ENCODE data around the gene GDF9. TPM values are rescaled to one million over a fixed set of nuclear protein-coding genes. Genes with fewer than 3 reads are reported as not detected.

GDF9 gene
- 1 to 10 TPM in 2 of 6 donors, under 1 TPM in 2, not detected in 2; 0.23 to 1.1 (median 0.66) TPM for total RNA-seq

GRCh38 chr5:132866342-132867045, at the start of gene GDF9, which contains the start of gene UQCRQ:
Gene GDF9 (minus strand): TSS chr5:132866469. CDS start chr5:132864533, 1,936 bp downstream.
Gene UQCRQ (plus strand): TSS chr5:132866642. CDS start chr5:132866882, 240 bp downstream.
- no peaks in the 10 kb centered on the region for H3K9me3 ChIP-seq
- peak; percentile 99 for ATAC-seq (ENCODE audit: low FRiP score in 2 of 2)
- peaks cover 6 to 37% (median 17%) of the 10 kb centered on the region in 4 donors for H3K36me3 ChIP-seq
- H3K27ac ChIP-seq = peak within 1 kb of the TSS; percentile 88 to 94 (median 93)
- no peaks in the 10 kb centered on the region for H3K27me3 ChIP-seq
- WGBS, 2 donors = 0 to 1% methylated on average over 34 to 39 of the region's 55 CpGs
- peak; percentile 95 to 98 for DNase-seq
- TF ChIP-seq POLR2AphosphoS5 (IDR thresholded peaks at IDR 0.05) (peak; percentile 94 to 98), CTCF (IDR thresholded peaks at IDR 0.05) (peak in 5 of 6 experiments; percentile 13 to 48 (median 26)), EP300 (IDR thresholded peaks at IDR 0.05) (peak in 1 of 4 donors; percentile 83), POLR2A (IDR thresholded peaks at IDR 0.05) (peak; percentile 72 to 94 (median 85))
- H3K4me1 ChIP-seq = peaks cover 8 to 16% (median 14%) of the 10 kb centered on the region in 4 donors
- H3K4me3 ChIP-seq = peak within 1 kb of the TSS; percentile 65 to 85 (median 72)

GRCh38 chr5:132915681-132916080, 49.4 kb upstream of the GDF9 start:
- 72 to 86% methylated on average over 5 of the region's 5 CpGs for WGBS, 2 donors
- Histone ChIP-seq H3K4me3 (no peak overlapping the region), H3K27ac (no peak overlapping the region), H3K36me3 (peaks cover 2 to 50% (median 26%) of the 10 kb centered on the region in 4 donors), H3K4me1 (no peaks in the 10 kb centered on the region), H3K27me3 (no peaks in the 10 kb centered on the region), H3K9me3 (no peaks in the 10 kb centered on the region)
- TF ChIP-seq POLR2A (IDR thresholded peaks at IDR 0.05) (no peak), CTCF (IDR thresholded peaks at IDR 0.05) (no peak), POLR2AphosphoS5 (IDR thresholded peaks at IDR 0.05) (no peak), EP300 (IDR thresholded peaks at IDR 0.05) (no peak)
- DNase-seq (no peak), ATAC-seq (ENCODE audit: low FRiP score in 2 of 2) (no peak)

- Histone ChIP-seq H3K36me3 (peaks cover 2 to 36% (median 21%) of the 10 kb centered on the region in 4 donors), H3K4me3 (no peak overlapping the region), H3K27me3 (no peaks in the 10 kb centered on the region), H3K9me3 (no peaks in the 10 kb centered on the region), H3K27ac (no peak overlapping the region), H3K4me1 (peaks cover 6 to 10% (median 7%) of the 10 kb centered on the region in 4 donors)
- TF ChIP-seq POLR2AphosphoS5 (IDR thresholded peaks at IDR 0.05) = no peak
- TF ChIP-seq EP300 (IDR thresholded peaks at IDR 0.05) = no peak
- TF ChIP-seq POLR2A (IDR thresholded peaks at IDR 0.05) = no peak
- TF ChIP-seq CTCF (IDR thresholded peaks at IDR 0.05) = no peak
- no peak for ATAC-seq (ENCODE audit: low FRiP score in 2 of 2)
- DNase-seq = no peak
- 94 to 100% methylated on average over 1 of the region's 1 CpG for WGBS, 2 donors
These were observed 43.4 kb upstream of the GDF9 start for GRCh38 chr5:132909702-132910101.

- peaks cover 6 to 10% (median 7%) of the 10 kb centered on the region in 4 donors for H3K4me1 ChIP-seq
- H3K4me3 ChIP-seq = no peak overlapping the region
- DNase-seq = no peak
- no peaks in the 10 kb centered on the region for H3K27me3 ChIP-seq
- H3K9me3 ChIP-seq = no peaks in the 10 kb centered on the region
- H3K27ac ChIP-seq = peak overlapping the region in 1 of 4 donors; percentile 6
- TF ChIP-seq CTCF (IDR thresholded peaks at IDR 0.05) = no peak
- no peak for TF ChIP-seq EP300 (IDR thresholded peaks at IDR 0.05)
- no peak for TF ChIP-seq POLR2AphosphoS5 (IDR thresholded peaks at IDR 0.05)
- TF ChIP-seq POLR2A (IDR thresholded peaks at IDR 0.05) = no peak
- H3K36me3 ChIP-seq = peaks cover 0 to 33% (median 12%) of the 10 kb centered on the region in 4 donors
- WGBS, 2 donors = 96 to 100% methylated on average over 2 of the region's 2 CpGs
- ATAC-seq (ENCODE audit: low FRiP score in 2 of 2) = no peak
These were observed 40.9 kb upstream of the GDF9 start for GRCh38 chr5:132907161-132907560.

Data from upper lobe of left lung (tissue), 6 donors.